IMR-90 (cell line): Measurements from ENCODE around the gene RPL15. TPM values are rescaled to one million over a fixed set of nuclear protein-coding genes. Genes with fewer than 3 reads are reported as not detected.
A peak's percentile ranks its signal among the peaks of the same experiment; 100 is the strongest.

Source experiments
- ATAC-seq: fragments of 200-7000 bp; cut with Tn5 transposase; 2 replicates; pipeline ENCODE4 v1.9.1; 2020; ENCODE audit warnings: low read depth, mild to moderate bottlenecking, moderate library complexity
- BruUV-seq: library from RNA; stranded (reverse); fragments of 400-500 nt; replicated peaks from 2 replicates; lab custom pipeline; 2021; lab: Mats Ljungman, UMichigan
- CTCF ChIA-PET: fragments of 300-600 bp; formaldehyde crosslinking; extraction: SDS; loops from one replicate; lab custom pipeline; 2021; ENCODE audit warnings: antibody characterized with exemption; lab: Yijun Ruan, JAX
- POLR2A ChIA-PET: fragments of 300-600 bp; sonication (Branson Sonifier 250); formaldehyde crosslinking; loops from one replicate; lab custom pipeline; 2022; ENCODE audit warnings: antibody characterized with exemption; ENCODE audit not compliant: unreplicated experiment; lab: Charles Lee
- DNase-seq: peaks from one replicate; pipeline ENCODE4 v3.0.0; 2013
- H2AFZ ChIP-seq: replicated peaks from 2 replicates; pipeline ENCODE3; 2013; ENCODE audit warnings: low read length, mild to moderate bottlenecking; ENCODE audit not compliant: poor library complexity
- H2AK5ac ChIP-seq: 2 replicates; pipeline ENCODE4 v1.6.1; 2013; ENCODE audit warnings: low read depth, low read length, inconsistent platforms
- H2AK9ac ChIP-seq: replicated peaks from 2 replicates; pipeline ENCODE3; 2013; ENCODE audit warnings: mild to moderate bottlenecking, low read depth, low read length, moderate library complexity; ENCODE audit not compliant: poor library complexity
- H2BK120ac ChIP-seq: 2 replicates; pipeline ENCODE4 v1.6.1; 2013; ENCODE audit warnings: low read depth, low read length, inconsistent platforms
- H2BK15ac ChIP-seq: 3 replicates; pipeline ENCODE4 v1.6.1; 2013; ENCODE audit warnings: low read depth, low read length, inconsistent platforms
- H2BK20ac ChIP-seq: 2 replicates; pipeline ENCODE4 v1.6.1; 2013; ENCODE audit warnings: low read depth, mild to moderate bottlenecking, inconsistent platforms, low read length, moderate library complexity
- H2BK5ac ChIP-seq: 2 replicates; pipeline ENCODE4 v1.6.1; 2013; ENCODE audit warnings: mild to moderate bottlenecking, low read depth, low read length, inconsistent platforms; ENCODE audit not compliant: poor library complexity, severe bottlenecking
- H3K14ac ChIP-seq: replicated peaks from 2 replicates; pipeline ENCODE4 v1.6.1; 2013; ENCODE audit warnings: low read depth, low read length, inconsistent platforms
- H3K18ac ChIP-seq: 2 replicates; pipeline ENCODE4 v1.6.1; 2013; ENCODE audit warnings: low read depth, low read length, control low read depth
- H3K23ac ChIP-seq: 2 replicates; pipeline ENCODE4 v1.6.1; 2013; ENCODE audit warnings: low read depth, low read length, inconsistent platforms
- H3K27ac ChIP-seq: 2 replicates; pipeline ENCODE4 v1.5.1; 2013; ENCODE audit warnings: mild to moderate bottlenecking, control low read depth, low read length; ENCODE audit not compliant: insufficient read depth
- H3K27me3 ChIP-seq: 2 replicates; pipeline ENCODE4 v1.6.1; 2013; ENCODE audit warnings: low read length; ENCODE audit not compliant: control insufficient read depth, insufficient read depth
- H3K36me3 ChIP-seq: 2 replicates; pipeline ENCODE4 v1.6.1; 2013; ENCODE audit warnings: low read length, mixed read lengths; ENCODE audit not compliant: control insufficient read depth, insufficient read depth
- H3K4ac ChIP-seq: 2 replicates; pipeline ENCODE4 v1.6.1; 2013; ENCODE audit warnings: low read depth, low read length, inconsistent platforms
- H3K4me1 ChIP-seq: 2 replicates; pipeline ENCODE4 v1.6.1; 2013; ENCODE audit warnings: low read length, mixed read lengths; ENCODE audit not compliant: control insufficient read depth, insufficient read depth
- H3K4me2 ChIP-seq: 2 replicates; pipeline ENCODE4 v1.6.1; 2013; ENCODE audit warnings: low read depth, mild to moderate bottlenecking, control low read depth, low read length, moderate library complexity
- H3K4me3 ChIP-seq: 2 replicates; pipeline ENCODE4 v1.5.1; 2013; ENCODE audit warnings: low read depth, mild to moderate bottlenecking, control low read depth, low read length, moderate library complexity; ENCODE audit not compliant: insufficient read depth
- H3K56ac ChIP-seq: 2 replicates; pipeline ENCODE4 v1.6.1; 2013; ENCODE audit warnings: low read length, inconsistent platforms; ENCODE audit not compliant: insufficient read depth; ENCODE audit errors: extremely low read depth
- H3K79me1 ChIP-seq, 2 experiments: 2 replicates each; pipeline ENCODE4 v1.6.1; 2013; ENCODE audit warnings: low read length in 2 of 2, inconsistent platforms in 1 of 2, low read depth in 1 of 2
- H3K9ac ChIP-seq: 2 replicates; pipeline ENCODE4 v1.6.1; 2013; ENCODE audit warnings: low read depth, low read length, control low read depth
- H3K9me1 ChIP-seq: 2 replicates; pipeline ENCODE4 v1.6.1; 2013; ENCODE audit warnings: low read length, inconsistent platforms; ENCODE audit not compliant: insufficient read depth
- H3K9me3 ChIP-seq: 2 replicates; pipeline ENCODE4 v1.6.1; 2013; ENCODE audit warnings: low read length; ENCODE audit not compliant: control insufficient read depth, insufficient read depth
- H4K20me1 ChIP-seq: 2 replicates; pipeline ENCODE4 v1.6.1; 2013; ENCODE audit warnings: low read length, inconsistent platforms; ENCODE audit not compliant: insufficient read depth
- H4K5ac ChIP-seq: 2 replicates; pipeline ENCODE4 v1.6.1; 2013; ENCODE audit warnings: mild to moderate bottlenecking, low read depth, low read length, control low read depth
- H4K8ac ChIP-seq, 2 experiments: 2 replicates each; pipeline ENCODE4 v1.6.1; 2013; ENCODE audit warnings: low read depth in 2 of 2, low read length in 2 of 2, control low read depth in 1 of 2, inconsistent platforms in 1 of 2
- H4K91ac ChIP-seq: 2 replicates; pipeline ENCODE4 v1.6.1; 2013; ENCODE audit warnings: low read depth, low read length, inconsistent platforms; ENCODE audit not compliant: insufficient read depth
- BHLHE40 ChIP-seq: fragments of 150-350 bp; IDR thresholded peaks from 2 replicates; pipeline ENCODE4 v1.6.1; 2016; ENCODE audit warnings: mild to moderate bottlenecking, low read depth, low read length
- FOS ChIP-seq: fragments of 150-350 bp; IDR thresholded peaks from 2 replicates; pipeline ENCODE4 v1.6.1; 2016; ENCODE audit warnings: low read depth, low read length
- POLR2A ChIP-seq: IDR thresholded peaks from 2 replicates; pipeline ENCODE4 v1.6.1; 2012; ENCODE audit warnings: mild to moderate bottlenecking, low read depth, low read length
- RAD21 ChIP-seq: IDR thresholded peaks from 2 replicates; pipeline ENCODE4 v1.6.1; 2012; ENCODE audit warnings: low read length, improper control_type of control experiment
- RCOR1 ChIP-seq: IDR thresholded peaks from 2 replicates; pipeline ENCODE4 v1.6.1; 2012; ENCODE audit warnings: mild to moderate bottlenecking, low read length, improper control_type of control experiment; ENCODE audit not compliant: insufficient replicate concordance
- WGBS, 2 experiments: methylation state at CpG; one replicate each; pipeline versions ENCODE4 v1.1.5 to v1.1.7; 2013; ENCODE audit warnings: missing lambda C conversion rate in 2 of 2; ENCODE audit not compliant: insufficient read length in 1 of 2; ENCODE audit errors: extremely low coverage in 2 of 2; 5-methylcytosine and 5-hydroxymethylcytosine counted together
- dilution Hi-C: fragments of 300-500 bp; cut with HindIII; formaldehyde crosslinking; loops from one replicate; pipeline ENCODE4 v1.14.3; 2018; ENCODE audit warnings: low sequenced_read_pairs; ENCODE audit not compliant: unreplicated experiment
- in situ Hi-C: fragments of 300-500 bp; cut with MboI; formaldehyde crosslinking; loops from 3 replicates; pipeline ENCODE4 v1.14.3; 2019; ENCODE audit warnings: low sequenced_read_pairs, inconsistent platforms, mixed read lengths
- intact Hi-C: fragments of 100-400 bp; cut with micrococcal nuclease; formaldehyde crosslinking; loops from 2 replicates; pipeline ENCODE4 v1.10.0; 2022
- polyA plus RNA-seq, 3 experiments: library from polyadenylated mRNA; depleted of rRNA; stranded (reverse); fragments of >200 nt; gene quantifications; 2 replicates each; pipeline ENCODE4 v1.2.3, GENCODE V29; 2012; ENCODE audit warnings: low replicate concordance in 1 of 3
- total RNA-seq: library from RNA; depleted of rRNA; stranded (reverse); fragments of >200 nt; gene quantifications from 2 replicates; pipeline ENCODE4 v1.2.3, GENCODE V29; 2012
- TF ChIP-seq, protein P1 (sequence below): fragments of 150-350 bp; IDR thresholded peaks from 2 replicates; pipeline ENCODE4 v1.6.1; 2017; ENCODE audit warnings: mild to moderate bottlenecking, antibody characterized with exemption, low read length, low read depth
- TF ChIP-seq, protein P2 (sequence below): conservative IDR thresholded peaks from 2 replicates; pipeline ENCODE4 v1.5.1; 2012; ENCODE audit warnings: mild to moderate bottlenecking, low read depth, low read length, improper control_type of control experiment

The RPL15 gene
- total and polyA plus RNA-seq, 2 of the 4 experiments (the other 2 are of a cell fraction): 1,419 to 4,701 TPM

DNA sequence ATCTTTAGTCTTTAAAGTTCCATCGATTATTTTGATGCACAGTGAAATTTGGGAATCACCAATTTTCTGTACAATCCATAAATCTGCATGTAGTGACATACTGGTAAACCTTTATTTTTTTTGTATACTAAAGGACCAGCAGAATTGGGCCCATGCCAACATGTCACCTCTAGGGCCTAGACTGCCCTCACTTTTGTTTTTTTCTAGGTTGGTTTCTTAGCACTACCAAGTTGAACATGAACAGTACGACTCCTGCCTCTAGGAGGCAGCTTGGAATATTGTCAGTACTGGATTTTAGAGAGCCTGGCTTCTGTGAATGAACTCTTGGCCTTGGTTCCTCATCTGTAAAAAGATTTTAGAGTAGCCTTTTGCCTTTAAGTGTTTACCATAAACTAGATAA, 32.5 kb upstream of the RPL15 start:
- POLR2A ChIA-PET: no interaction called here
- Histone ChIP-seq H3K4me3 (no peak overlapping the region), H3K56ac (no peak overlapping the region), H2AFZ (no peak overlapping the region), H4K91ac (no peak overlapping the region), H3K23ac (no peak overlapping the region), H2BK5ac (no peak overlapping the region), H3K9me3 (no peaks in the 10 kb centered on the region), H3K18ac (no peak overlapping the region), H3K4ac (no peak overlapping the region), H4K8ac (no peak overlapping the region), H2BK20ac (no peak overlapping the region), H2BK120ac (no peak overlapping the region), H2BK15ac (no peak overlapping the region), H3K36me3 (peaks cover 10% of the 10 kb centered on the region; the same call in 1 of the 2 replicates), H4K5ac (no peak overlapping the region), H3K4me2 (no peak overlapping the region), H4K20me1 (peaks cover 5% of the 10 kb centered on the region), H3K14ac (no peak overlapping the region), H3K4me1 (no peaks in the 10 kb centered on the region), H2AK5ac (no peak overlapping the region), H3K27ac (no peak overlapping the region), H3K79me1 (peaks cover 20 to 38% of the 10 kb centered on the region in 2 experiments), H3K9ac (no peak overlapping the region), H2AK9ac (no peak overlapping the region), H3K9me1 (no peaks in the 10 kb centered on the region), H3K27me3 (no peaks in the 10 kb centered on the region)
- in situ Hi-C loops: loop anchor here (25.0 kb wide), 2 partner anchors 353 to 803 kb away; no protein-coding TSS in a partner anchor
- TF ChIP-seq, protein P1, sequence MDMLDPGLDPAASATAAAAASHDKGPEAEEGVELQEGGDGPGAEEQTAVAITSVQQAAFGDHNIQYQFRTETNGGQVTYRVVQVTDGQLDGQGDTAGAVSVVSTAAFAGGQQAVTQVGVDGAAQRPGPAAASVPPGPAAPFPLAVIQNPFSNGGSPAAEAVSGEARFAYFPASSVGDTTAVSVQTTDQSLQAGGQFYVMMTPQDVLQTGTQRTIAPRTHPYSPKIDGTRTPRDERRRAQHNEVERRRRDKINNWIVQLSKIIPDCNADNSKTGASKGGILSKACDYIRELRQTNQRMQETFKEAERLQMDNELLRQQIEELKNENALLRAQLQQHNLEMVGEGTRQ: no peak
- TF ChIP-seq, protein P2, sequence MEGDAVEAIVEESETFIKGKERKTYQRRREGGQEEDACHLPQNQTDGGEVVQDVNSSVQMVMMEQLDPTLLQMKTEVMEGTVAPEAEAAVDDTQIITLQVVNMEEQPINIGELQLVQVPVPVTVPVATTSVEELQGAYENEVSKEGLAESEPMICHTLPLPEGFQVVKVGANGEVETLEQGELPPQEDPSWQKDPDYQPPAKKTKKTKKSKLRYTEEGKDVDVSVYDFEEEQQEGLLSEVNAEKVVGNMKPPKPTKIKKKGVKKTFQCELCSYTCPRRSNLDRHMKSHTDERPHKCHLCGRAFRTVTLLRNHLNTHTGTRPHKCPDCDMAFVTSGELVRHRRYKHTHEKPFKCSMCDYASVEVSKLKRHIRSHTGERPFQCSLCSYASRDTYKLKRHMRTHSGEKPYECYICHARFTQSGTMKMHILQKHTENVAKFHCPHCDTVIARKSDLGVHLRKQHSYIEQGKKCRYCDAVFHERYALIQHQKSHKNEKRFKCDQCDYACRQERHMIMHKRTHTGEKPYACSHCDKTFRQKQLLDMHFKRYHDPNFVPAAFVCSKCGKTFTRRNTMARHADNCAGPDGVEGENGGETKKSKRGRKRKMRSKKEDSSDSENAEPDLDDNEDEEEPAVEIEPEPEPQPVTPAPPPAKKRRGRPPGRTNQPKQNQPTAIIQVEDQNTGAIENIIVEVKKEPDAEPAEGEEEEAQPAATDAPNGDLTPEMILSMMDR: 0 out of 2 replicates have a peak, but pooled peaks have one; percentile 9
- no peak for TF ChIP-seq RCOR1
- TF ChIP-seq RAD21: no peak
- TF ChIP-seq FOS: no peak
- TF ChIP-seq POLR2A: no peak
- no peak for TF ChIP-seq BHLHE40
- dilution Hi-C loops: no loop called here
- no peak for ATAC-seq
- CTCF ChIA-PET: no interaction called here
- intact Hi-C loops: no loop called here
- no TSS peak for BruUV-seq
- 100% methylated on average over 1 of the region's 2 CpGs; no CpG with 5 or more reads in 1 of the 2 experiments for WGBS, 2 experiments
- DNase-seq: no peak
